ENCODE data around the gene PHF2. TPM values are rescaled to one million over a fixed set of nuclear protein-coding genes. Genes with fewer than 3 reads are reported as not detected.

PHF2 gene
- total RNA-seq, 1 experiment from 2014 or later, result 18.9 TPM

- CTCF ChIA-PET, result interaction anchor here (0.5 kb wide), 1 partner anchor 613 kb away, joined by 3 read pairs; no protein-coding TSS in a partner anchor
- Mint-ChIP-seq H3K27me3 (ENCODE audit: insufficient read depth, unreplicated experiment) (no peaks in the 10 kb centered on the region), H3K9me3 (ENCODE audit: unreplicated experiment) (peaks cover 5% of the 10 kb centered on the region), H3K4me3 (ENCODE audit: unreplicated experiment) (no peak overlapping the region), H3K27ac (ENCODE audit: low read depth, unreplicated experiment) (no peak overlapping the region), H3K36me3 (ENCODE audit: insufficient read depth, unreplicated experiment) (no peaks in the 10 kb centered on the region), H3K4me1 (ENCODE audit: insufficient read depth, unreplicated experiment) (peaks cover 7% of the 10 kb centered on the region)
- POLR2A ChIA-PET, result no interaction called here
- no peak for TF ChIP-seq CTCF (IDR thresholded peaks at IDR 0.05; ENCODE audit: unreplicated experiment)
- intact Hi-C loops (cut with micrococcal nuclease), result no loop called here
- DNase-seq (ENCODE audit: unreplicated experiment), result no peak
- no TSS peak for BruUV-seq (replicated peaks)
Measured at GRCh38 chr9:93600504-93600903, 24.1 kb downstream of the PHF2 start.

- Mint-ChIP-seq H3K27me3 (ENCODE audit: insufficient read depth, unreplicated experiment) (no peaks in the 10 kb centered on the region), H3K4me1 (ENCODE audit: insufficient read depth, unreplicated experiment) (peaks cover 7% of the 10 kb centered on the region), H3K27ac (ENCODE audit: low read depth, unreplicated experiment) (no peak overlapping the region), H3K36me3 (ENCODE audit: insufficient read depth, unreplicated experiment) (no peaks in the 10 kb centered on the region), H3K9me3 (ENCODE audit: unreplicated experiment) (peaks cover 9% of the 10 kb centered on the region), H3K4me3 (ENCODE audit: unreplicated experiment) (no peak overlapping the region)
- no peak for TF ChIP-seq CTCF (IDR thresholded peaks at IDR 0.05; ENCODE audit: unreplicated experiment)
- no TSS peak for BruUV-seq (replicated peaks)
- DNase-seq (ENCODE audit: unreplicated experiment), result no peak
- CTCF ChIA-PET, result interaction anchor here (0.7 kb wide), 1 partner anchor 1873 kb away, joined by 4 read pairs; no protein-coding TSS in a partner anchor
- POLR2A ChIA-PET, result no interaction called here
- intact Hi-C loops (cut with micrococcal nuclease), result no loop called here
Measured at GRCh38 chr9:93601063-93601462, 24.7 kb downstream of the PHF2 start.

GRCh38 chr9:93601666-93602065, 25.3 kb downstream of the PHF2 start:
- intact Hi-C loops (cut with micrococcal nuclease), result no loop called here
- BruUV-seq (replicated peaks), result no TSS peak
- DNase-seq (ENCODE audit: unreplicated experiment), result no peak
- H3K27ac Mint-ChIP-seq (ENCODE audit: low read depth, unreplicated experiment), result no peak overlapping the region
- H3K9me3 Mint-ChIP-seq (ENCODE audit: unreplicated experiment), result peaks cover 15% of the 10 kb centered on the region
- H3K4me3 Mint-ChIP-seq (ENCODE audit: unreplicated experiment), result no peak overlapping the region
- ChIA-PET POLR2A (no interaction called here), CTCF (interaction anchor here (0.7 kb wide), 1 partner anchor 1873 kb away, joined by 4 read pairs; no protein-coding TSS in a partner anchor)
- H3K27me3 Mint-ChIP-seq (ENCODE audit: insufficient read depth, unreplicated experiment), result no peaks in the 10 kb centered on the region
- peaks cover 7% of the 10 kb centered on the region for H3K4me1 Mint-ChIP-seq (ENCODE audit: insufficient read depth, unreplicated experiment)
- TF ChIP-seq CTCF (IDR thresholded peaks at IDR 0.05; ENCODE audit: unreplicated experiment), result no peak
- no peaks in the 10 kb centered on the region for H3K36me3 Mint-ChIP-seq (ENCODE audit: insufficient read depth, unreplicated experiment)

- no peaks in the 10 kb centered on the region for H3K36me3 Mint-ChIP-seq (ENCODE audit: insufficient read depth, unreplicated experiment)
- H3K4me1 Mint-ChIP-seq (ENCODE audit: insufficient read depth, unreplicated experiment), result peaks cover 7% of the 10 kb centered on the region
- DNase-seq (ENCODE audit: unreplicated experiment), result no peak
- no TSS peak for BruUV-seq (replicated peaks)
- ChIA-PET POLR2A (no interaction called here), CTCF (no interaction called here)
- intact Hi-C loops (cut with micrococcal nuclease), result no loop called here
- no peak overlapping the region for H3K27ac Mint-ChIP-seq (ENCODE audit: low read depth, unreplicated experiment)
- no peaks in the 10 kb centered on the region for H3K27me3 Mint-ChIP-seq (ENCODE audit: insufficient read depth, unreplicated experiment)
- H3K4me3 Mint-ChIP-seq (ENCODE audit: unreplicated experiment), result no peak overlapping the region
- no peak for TF ChIP-seq CTCF (IDR thresholded peaks at IDR 0.05; ENCODE audit: unreplicated experiment)
- H3K9me3 Mint-ChIP-seq (ENCODE audit: unreplicated experiment), result peaks cover 22% of the 10 kb centered on the region
Measured at GRCh38 chr9:93603011-93603410, 26.6 kb downstream of the PHF2 start.

Data from MCF 10A (cell line).